IMR-90 (cell line): ENCODE results near the gene APCDD1. TPM values are rescaled to one million over a fixed set of nuclear protein-coding genes. Genes with fewer than 3 reads are reported as not detected.

Source experiments
- ATAC-seq: fragments of 200-7000 bp; cut with Tn5 transposase; 2 replicates; pipeline ENCODE4 v1.9.1; 2020; ENCODE audit warnings: low read depth, mild to moderate bottlenecking, moderate library complexity
- BruUV-seq: library from RNA; stranded (reverse); fragments of 400-500 nt; replicated peaks from 2 replicates; lab custom pipeline; 2021; lab: Mats Ljungman, UMichigan
- CTCF ChIA-PET: fragments of 300-600 bp; formaldehyde crosslinking; extraction: SDS; loops from one replicate; lab custom pipeline; 2021; ENCODE audit warnings: antibody characterized with exemption; lab: Yijun Ruan, JAX
- POLR2A ChIA-PET: fragments of 300-600 bp; sonication (Branson Sonifier 250); formaldehyde crosslinking; loops from one replicate; lab custom pipeline; 2022; ENCODE audit warnings: antibody characterized with exemption; ENCODE audit not compliant: unreplicated experiment; lab: Charles Lee
- DNase-seq: peaks from one replicate; pipeline ENCODE4 v3.0.0; 2013
- H2AFZ ChIP-seq: replicated peaks from 2 replicates; pipeline ENCODE3; 2013; ENCODE audit warnings: low read length, mild to moderate bottlenecking; ENCODE audit not compliant: poor library complexity
- H2AK5ac ChIP-seq: 2 replicates; pipeline ENCODE4 v1.6.1; 2013; ENCODE audit warnings: low read depth, low read length, inconsistent platforms
- H2AK9ac ChIP-seq: replicated peaks from 2 replicates; pipeline ENCODE3; 2013; ENCODE audit warnings: mild to moderate bottlenecking, low read depth, low read length, moderate library complexity; ENCODE audit not compliant: poor library complexity
- H2BK120ac ChIP-seq: 2 replicates; pipeline ENCODE4 v1.6.1; 2013; ENCODE audit warnings: low read depth, low read length, inconsistent platforms
- H2BK15ac ChIP-seq: 3 replicates; pipeline ENCODE4 v1.6.1; 2013; ENCODE audit warnings: low read depth, low read length, inconsistent platforms
- H2BK20ac ChIP-seq: 2 replicates; pipeline ENCODE4 v1.6.1; 2013; ENCODE audit warnings: low read depth, mild to moderate bottlenecking, inconsistent platforms, low read length, moderate library complexity
- H2BK5ac ChIP-seq: 2 replicates; pipeline ENCODE4 v1.6.1; 2013; ENCODE audit warnings: mild to moderate bottlenecking, low read depth, low read length, inconsistent platforms; ENCODE audit not compliant: poor library complexity, severe bottlenecking
- H3K14ac ChIP-seq: replicated peaks from 2 replicates; pipeline ENCODE4 v1.6.1; 2013; ENCODE audit warnings: low read depth, low read length, inconsistent platforms
- H3K18ac ChIP-seq: 2 replicates; pipeline ENCODE4 v1.6.1; 2013; ENCODE audit warnings: low read depth, low read length, control low read depth
- H3K23ac ChIP-seq: 2 replicates; pipeline ENCODE4 v1.6.1; 2013; ENCODE audit warnings: low read depth, low read length, inconsistent platforms
- H3K27ac ChIP-seq: 2 replicates; pipeline ENCODE4 v1.5.1; 2013; ENCODE audit warnings: mild to moderate bottlenecking, control low read depth, low read length; ENCODE audit not compliant: insufficient read depth
- H3K27me3 ChIP-seq: 2 replicates; pipeline ENCODE4 v1.6.1; 2013; ENCODE audit warnings: low read length; ENCODE audit not compliant: control insufficient read depth, insufficient read depth
- H3K36me3 ChIP-seq: 2 replicates; pipeline ENCODE4 v1.6.1; 2013; ENCODE audit warnings: low read length, mixed read lengths; ENCODE audit not compliant: control insufficient read depth, insufficient read depth
- H3K4ac ChIP-seq: 2 replicates; pipeline ENCODE4 v1.6.1; 2013; ENCODE audit warnings: low read depth, low read length, inconsistent platforms
- H3K4me1 ChIP-seq: 2 replicates; pipeline ENCODE4 v1.6.1; 2013; ENCODE audit warnings: low read length, mixed read lengths; ENCODE audit not compliant: control insufficient read depth, insufficient read depth
- H3K4me2 ChIP-seq: 2 replicates; pipeline ENCODE4 v1.6.1; 2013; ENCODE audit warnings: low read depth, mild to moderate bottlenecking, control low read depth, low read length, moderate library complexity
- H3K4me3 ChIP-seq: 2 replicates; pipeline ENCODE4 v1.5.1; 2013; ENCODE audit warnings: low read depth, mild to moderate bottlenecking, control low read depth, low read length, moderate library complexity; ENCODE audit not compliant: insufficient read depth
- H3K56ac ChIP-seq: 2 replicates; pipeline ENCODE4 v1.6.1; 2013; ENCODE audit warnings: low read length, inconsistent platforms; ENCODE audit not compliant: insufficient read depth; ENCODE audit errors: extremely low read depth
- H3K79me1 ChIP-seq, 2 experiments: 2 replicates each; pipeline ENCODE4 v1.6.1; 2013; ENCODE audit warnings: low read length in 2 of 2, inconsistent platforms in 1 of 2, low read depth in 1 of 2
- H3K9ac ChIP-seq: 2 replicates; pipeline ENCODE4 v1.6.1; 2013; ENCODE audit warnings: low read depth, low read length, control low read depth
- H3K9me1 ChIP-seq: 2 replicates; pipeline ENCODE4 v1.6.1; 2013; ENCODE audit warnings: low read length, inconsistent platforms; ENCODE audit not compliant: insufficient read depth
- H3K9me3 ChIP-seq: 2 replicates; pipeline ENCODE4 v1.6.1; 2013; ENCODE audit warnings: low read length; ENCODE audit not compliant: control insufficient read depth, insufficient read depth
- H4K20me1 ChIP-seq: 2 replicates; pipeline ENCODE4 v1.6.1; 2013; ENCODE audit warnings: low read length, inconsistent platforms; ENCODE audit not compliant: insufficient read depth
- H4K5ac ChIP-seq: 2 replicates; pipeline ENCODE4 v1.6.1; 2013; ENCODE audit warnings: mild to moderate bottlenecking, low read depth, low read length, control low read depth
- H4K8ac ChIP-seq, 2 experiments: 2 replicates each; pipeline ENCODE4 v1.6.1; 2013; ENCODE audit warnings: low read depth in 2 of 2, low read length in 2 of 2, control low read depth in 1 of 2, inconsistent platforms in 1 of 2
- H4K91ac ChIP-seq: 2 replicates; pipeline ENCODE4 v1.6.1; 2013; ENCODE audit warnings: low read depth, low read length, inconsistent platforms; ENCODE audit not compliant: insufficient read depth
- BHLHE40 ChIP-seq: fragments of 150-350 bp; IDR thresholded peaks from 2 replicates; pipeline ENCODE4 v1.6.1; 2016; ENCODE audit warnings: mild to moderate bottlenecking, low read depth, low read length
- CEBPB ChIP-seq: IDR thresholded peaks from 2 replicates; pipeline ENCODE4 v1.6.1; 2012; ENCODE audit warnings: low read depth, low read length, improper control_type of control experiment
- CHD1 ChIP-seq: IDR thresholded peaks from 2 replicates; pipeline ENCODE4 v1.6.1; 2012; ENCODE audit warnings: low read depth, low read length, improper control_type of control experiment
- FOS ChIP-seq: fragments of 150-350 bp; IDR thresholded peaks from 2 replicates; pipeline ENCODE4 v1.6.1; 2016; ENCODE audit warnings: low read depth, low read length
- MAFK ChIP-seq: IDR thresholded peaks from 2 replicates; pipeline ENCODE4 v1.6.1; 2012; ENCODE audit warnings: low read depth, low read length, improper control_type of control experiment
- MAZ ChIP-seq: IDR thresholded peaks from 2 replicates; pipeline ENCODE4 v1.6.1; 2012; ENCODE audit warnings: low read depth, mild to moderate bottlenecking, low read length, improper control_type of control experiment, moderate library complexity, borderline replicate concordance
- MXI1 ChIP-seq: IDR thresholded peaks from 2 replicates; pipeline ENCODE4 v1.6.1; 2012; ENCODE audit warnings: low read depth, mild to moderate bottlenecking, low read length, moderate library complexity, borderline replicate concordance
- NFE2L2 ChIP-seq: fragments of 150-350 bp; IDR thresholded peaks from 2 replicates; pipeline ENCODE4 v1.6.1; 2016; ENCODE audit warnings: low read depth, mild to moderate bottlenecking, low read length
- POLR2A ChIP-seq: IDR thresholded peaks from 2 replicates; pipeline ENCODE4 v1.6.1; 2012; ENCODE audit warnings: mild to moderate bottlenecking, low read depth, low read length
- RAD21 ChIP-seq: IDR thresholded peaks from 2 replicates; pipeline ENCODE4 v1.6.1; 2012; ENCODE audit warnings: low read length, improper control_type of control experiment
- RCOR1 ChIP-seq: IDR thresholded peaks from 2 replicates; pipeline ENCODE4 v1.6.1; 2012; ENCODE audit warnings: mild to moderate bottlenecking, low read length, improper control_type of control experiment; ENCODE audit not compliant: insufficient replicate concordance
- RFX5 ChIP-seq: IDR thresholded peaks from 2 replicates; pipeline ENCODE4 v1.8.0; 2012; ENCODE audit warnings: low read depth, mild to moderate bottlenecking, low read length, moderate library complexity
- SMC3 ChIP-seq: fragments of 150-350 bp; IDR thresholded peaks from 2 replicates; pipeline ENCODE4 v1.6.1; 2016; ENCODE audit warnings: low read depth, mild to moderate bottlenecking, antibody characterized with exemption, low read length, moderate library complexity
- WGBS, 2 experiments: methylation state at CpG; one replicate each; pipeline versions ENCODE4 v1.1.5 to v1.1.7; 2013; ENCODE audit warnings: missing lambda C conversion rate in 2 of 2; ENCODE audit not compliant: insufficient read length in 1 of 2; ENCODE audit errors: extremely low coverage in 2 of 2; 5-methylcytosine and 5-hydroxymethylcytosine counted together
- dilution Hi-C: fragments of 300-500 bp; cut with HindIII; formaldehyde crosslinking; loops from one replicate; pipeline ENCODE4 v1.14.3; 2018; ENCODE audit warnings: low sequenced_read_pairs; ENCODE audit not compliant: unreplicated experiment
- in situ Hi-C: fragments of 300-500 bp; cut with MboI; formaldehyde crosslinking; loops from 3 replicates; pipeline ENCODE4 v1.14.3; 2019; ENCODE audit warnings: low sequenced_read_pairs, inconsistent platforms, mixed read lengths
- intact Hi-C: fragments of 100-400 bp; cut with micrococcal nuclease; formaldehyde crosslinking; loops from 2 replicates; pipeline ENCODE4 v1.10.0; 2022
- polyA plus RNA-seq, 3 experiments: library from polyadenylated mRNA; depleted of rRNA; stranded (reverse); fragments of >200 nt; gene quantifications; 2 replicates each; pipeline ENCODE4 v1.2.3, GENCODE V29; 2012; ENCODE audit warnings: low replicate concordance in 1 of 3
- total RNA-seq: library from RNA; depleted of rRNA; stranded (reverse); fragments of >200 nt; gene quantifications from 2 replicates; pipeline ENCODE4 v1.2.3, GENCODE V29; 2012
- TF ChIP-seq, protein P1 (sequence below): fragments of 150-350 bp; IDR thresholded peaks from 2 replicates; pipeline ENCODE4 v1.6.1; 2017; ENCODE audit warnings: mild to moderate bottlenecking, antibody characterized with exemption, low read length, low read depth
- TF ChIP-seq, protein P2 (sequence below): fragments of 150-350 bp; IDR thresholded peaks from 2 replicates; pipeline ENCODE4 v1.6.1; 2016; ENCODE audit warnings: low read depth, mild to moderate bottlenecking, low read length, moderate library complexity, borderline replicate concordance
- TF ChIP-seq, protein P3 (sequence below): conservative IDR thresholded peaks from 2 replicates; pipeline ENCODE4 v1.5.1; 2012; ENCODE audit warnings: mild to moderate bottlenecking, low read depth, low read length, improper control_type of control experiment

Gene APCDD1
- total and polyA plus RNA-seq, 2 of the 4 experiments (the other 2 are of a cell fraction), result 1.1 to 2.2 TPM

DNA sequence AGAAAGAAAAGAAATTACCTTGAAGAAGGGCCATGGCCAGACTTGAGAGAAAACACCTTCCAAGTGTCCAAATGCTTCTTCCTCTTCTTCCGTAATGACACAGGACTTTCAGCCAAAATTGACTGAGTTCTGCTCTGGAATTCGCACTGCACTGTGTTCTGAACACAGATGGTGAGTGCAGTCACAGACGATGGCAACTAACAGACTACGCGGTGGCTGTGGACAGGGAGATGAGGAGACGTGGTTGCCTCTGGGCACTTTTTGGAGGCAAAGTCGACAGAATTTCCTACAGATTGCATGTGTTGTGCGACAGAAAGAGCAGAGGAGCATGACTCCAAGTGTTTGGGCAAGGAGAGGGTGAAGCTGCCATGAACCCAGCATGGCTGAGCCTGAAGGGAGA lies 67.1 kb downstream of the APCDD1 start:
- Histone ChIP-seq H3K4me1 (peaks cover 8% of the 10 kb centered on the region), H3K79me1 (peaks cover 3% of the 10 kb centered on the region in 2 experiments; a peak in 3 of 4 replicates), H2BK120ac (no peak overlapping the region), H3K4me2 (no peak overlapping the region), H2AK9ac (no peak overlapping the region), H2AFZ (no peak overlapping the region), H3K36me3 (no peaks in the 10 kb centered on the region), H2BK5ac (no peak overlapping the region), H3K9me3 (peaks cover 3% of the 10 kb centered on the region), H3K9me1 (peaks cover 8% of the 10 kb centered on the region), H3K27ac (no peak overlapping the region), H3K4me3 (no peak overlapping the region), H3K4ac (no peak overlapping the region), H4K5ac (no peak overlapping the region), H3K18ac (no peak overlapping the region), H3K23ac (no peak overlapping the region), H3K56ac (no peak overlapping the region), H3K27me3 (0 out of 2 replicates have a peak, but pooled peaks cover 2% of the 10 kb centered on the region), H3K14ac (no peak overlapping the region), H2BK20ac (no peak overlapping the region), H2AK5ac (peak overlapping the region; percentile 24; the same call in 1 of the 2 replicates), H4K91ac (no peak overlapping the region), H4K20me1 (peaks cover 3% of the 10 kb centered on the region; the same call in 1 of the 2 replicates), H3K9ac (no peak overlapping the region), H2BK15ac (no peak overlapping the region), H4K8ac (no peak overlapping the region)
- TF ChIP-seq BHLHE40 (no peak), RAD21 (no peak), CEBPB (no peak), MAFK (no peak), RFX5 (no peak), POLR2A (no peak), MAZ (no peak), FOS (no peak), CHD1 (no peak), SMC3 (no peak), MXI1 (no peak), NFE2L2 (no peak), RCOR1 (no peak)
- TF ChIP-seq, protein P1, sequence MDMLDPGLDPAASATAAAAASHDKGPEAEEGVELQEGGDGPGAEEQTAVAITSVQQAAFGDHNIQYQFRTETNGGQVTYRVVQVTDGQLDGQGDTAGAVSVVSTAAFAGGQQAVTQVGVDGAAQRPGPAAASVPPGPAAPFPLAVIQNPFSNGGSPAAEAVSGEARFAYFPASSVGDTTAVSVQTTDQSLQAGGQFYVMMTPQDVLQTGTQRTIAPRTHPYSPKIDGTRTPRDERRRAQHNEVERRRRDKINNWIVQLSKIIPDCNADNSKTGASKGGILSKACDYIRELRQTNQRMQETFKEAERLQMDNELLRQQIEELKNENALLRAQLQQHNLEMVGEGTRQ, result no peak
- TF ChIP-seq, protein P2, sequence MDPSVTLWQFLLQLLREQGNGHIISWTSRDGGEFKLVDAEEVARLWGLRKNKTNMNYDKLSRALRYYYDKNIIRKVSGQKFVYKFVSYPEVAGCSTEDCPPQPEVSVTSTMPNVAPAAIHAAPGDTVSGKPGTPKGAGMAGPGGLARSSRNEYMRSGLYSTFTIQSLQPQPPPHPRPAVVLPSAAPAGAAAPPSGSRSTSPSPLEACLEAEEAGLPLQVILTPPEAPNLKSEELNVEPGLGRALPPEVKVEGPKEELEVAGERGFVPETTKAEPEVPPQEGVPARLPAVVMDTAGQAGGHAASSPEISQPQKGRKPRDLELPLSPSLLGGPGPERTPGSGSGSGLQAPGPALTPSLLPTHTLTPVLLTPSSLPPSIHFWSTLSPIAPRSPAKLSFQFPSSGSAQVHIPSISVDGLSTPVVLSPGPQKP, result no peak
- TF ChIP-seq, protein P3, sequence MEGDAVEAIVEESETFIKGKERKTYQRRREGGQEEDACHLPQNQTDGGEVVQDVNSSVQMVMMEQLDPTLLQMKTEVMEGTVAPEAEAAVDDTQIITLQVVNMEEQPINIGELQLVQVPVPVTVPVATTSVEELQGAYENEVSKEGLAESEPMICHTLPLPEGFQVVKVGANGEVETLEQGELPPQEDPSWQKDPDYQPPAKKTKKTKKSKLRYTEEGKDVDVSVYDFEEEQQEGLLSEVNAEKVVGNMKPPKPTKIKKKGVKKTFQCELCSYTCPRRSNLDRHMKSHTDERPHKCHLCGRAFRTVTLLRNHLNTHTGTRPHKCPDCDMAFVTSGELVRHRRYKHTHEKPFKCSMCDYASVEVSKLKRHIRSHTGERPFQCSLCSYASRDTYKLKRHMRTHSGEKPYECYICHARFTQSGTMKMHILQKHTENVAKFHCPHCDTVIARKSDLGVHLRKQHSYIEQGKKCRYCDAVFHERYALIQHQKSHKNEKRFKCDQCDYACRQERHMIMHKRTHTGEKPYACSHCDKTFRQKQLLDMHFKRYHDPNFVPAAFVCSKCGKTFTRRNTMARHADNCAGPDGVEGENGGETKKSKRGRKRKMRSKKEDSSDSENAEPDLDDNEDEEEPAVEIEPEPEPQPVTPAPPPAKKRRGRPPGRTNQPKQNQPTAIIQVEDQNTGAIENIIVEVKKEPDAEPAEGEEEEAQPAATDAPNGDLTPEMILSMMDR, result no peak
- intact Hi-C loops, result loop anchor here (5.0 to 10.0 kb wide), 3 partner anchors 399 to 837 kb away; no protein-coding TSS in a partner anchor
- dilution Hi-C loops, result loop anchor here (25.0 kb wide), 1 partner anchor 534 kb away; no protein-coding TSS in a partner anchor
- BruUV-seq, result no TSS peak
- in situ Hi-C loops, result loop anchor here (5.0 kb wide), 1 partner anchor 549 kb away; no protein-coding TSS in a partner anchor
- no peak for ATAC-seq
- WGBS, 2 experiments, result 85% methylated on average over 8 of the region's 8 CpGs; no CpG with 5 or more reads in 1 of the 2 experiments
- ChIA-PET POLR2A (no interaction called here), CTCF (no interaction called here)
- no peak for DNase-seq
